Hematopoietic multipotent progenitor cell treated with erythropoietin and hydrocortisone succinate and interleukin-3 and kit ligand, for 4 days (in vitro differentiated cells): Measurements from ENCODE around the gene SLC24A3.
A peak's percentile ranks its signal among the peaks of the same experiment; 100 is the strongest.

Experiments used
- DNase-seq: peaks from one replicate; pipeline ENCODE4 v3.0.0-alpha.2; 2015

SLC24A3 gene

DNA sequence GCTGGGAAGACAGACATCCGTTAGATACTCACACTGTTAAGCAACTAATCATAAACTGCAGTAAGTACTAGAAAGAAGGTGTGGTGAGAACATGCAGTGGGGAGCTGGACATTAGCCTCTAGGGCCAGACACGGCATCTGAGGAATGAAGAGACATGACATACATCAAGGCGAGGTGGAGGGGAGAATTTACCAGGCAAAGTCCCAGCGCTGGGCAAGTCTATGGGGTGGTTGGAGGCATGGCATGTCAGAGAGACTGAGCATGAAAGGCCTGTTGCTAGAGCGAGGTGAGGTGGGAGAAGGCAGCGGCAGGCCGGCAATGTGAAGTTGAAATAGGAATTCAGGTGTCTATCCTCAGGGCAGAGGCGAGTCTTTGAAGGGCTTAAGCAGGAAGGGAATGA is 31.8 kb downstream of the SLC24A3 start:
- no peak for DNase-seq

DNA sequence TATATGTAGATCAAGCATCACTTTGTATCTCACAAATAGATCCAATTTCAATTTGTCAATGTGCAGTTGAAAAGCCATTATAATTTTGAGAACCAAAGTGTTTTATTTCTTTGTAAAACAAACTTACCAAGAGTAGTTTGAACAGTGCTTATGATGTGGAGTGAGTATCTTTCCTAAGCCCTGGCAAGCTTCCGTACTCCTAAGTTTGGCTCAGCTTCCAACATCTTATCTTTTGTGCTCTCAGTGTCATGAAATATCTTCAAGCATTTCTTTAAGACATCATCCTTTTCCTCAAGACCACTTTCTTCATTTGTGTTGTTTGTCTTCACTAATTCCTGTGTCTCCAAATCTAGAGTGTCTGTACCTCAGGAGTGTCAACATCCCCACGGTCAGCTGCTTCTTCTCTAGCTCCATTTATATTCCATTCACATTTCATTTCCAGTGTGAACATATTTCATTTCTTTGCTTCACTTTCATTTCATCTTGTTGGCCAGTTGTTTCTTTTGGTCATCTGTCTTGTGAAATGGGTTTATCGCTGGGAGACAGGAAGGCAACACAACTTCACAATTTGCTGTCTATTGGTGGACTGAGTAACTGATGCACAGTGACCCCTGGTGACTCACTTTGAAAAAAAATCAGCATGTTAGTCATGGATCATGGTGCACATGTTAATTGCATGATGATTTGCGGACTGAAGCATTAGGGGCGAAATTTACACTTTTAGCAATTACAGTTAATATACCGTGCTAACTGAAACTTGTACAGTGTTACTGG is 36.9 kb downstream of the SLC24A3 start:
- peak; percentile 66 for DNase-seq

DNA sequence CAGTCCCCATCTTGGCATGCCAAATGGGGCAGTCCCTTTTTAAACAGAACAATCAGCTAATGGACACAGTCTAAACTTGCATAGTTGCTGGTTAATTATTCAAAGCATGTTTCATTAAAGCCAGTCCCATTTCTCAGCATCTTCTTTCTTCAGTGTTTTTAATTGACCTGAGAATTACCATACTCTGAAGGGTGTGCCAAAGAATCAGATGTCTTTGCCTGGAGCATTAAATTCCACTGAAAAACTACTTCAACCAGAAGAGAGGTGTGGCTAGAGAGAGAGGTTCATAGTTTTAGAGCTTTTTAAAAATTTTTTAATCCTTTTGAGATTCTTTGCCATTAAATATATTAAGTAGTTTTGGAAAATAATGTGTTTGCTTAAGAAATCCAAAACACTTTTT is 37.9 kb downstream of the SLC24A3 start:
- DNase-seq = no peak

DNA sequence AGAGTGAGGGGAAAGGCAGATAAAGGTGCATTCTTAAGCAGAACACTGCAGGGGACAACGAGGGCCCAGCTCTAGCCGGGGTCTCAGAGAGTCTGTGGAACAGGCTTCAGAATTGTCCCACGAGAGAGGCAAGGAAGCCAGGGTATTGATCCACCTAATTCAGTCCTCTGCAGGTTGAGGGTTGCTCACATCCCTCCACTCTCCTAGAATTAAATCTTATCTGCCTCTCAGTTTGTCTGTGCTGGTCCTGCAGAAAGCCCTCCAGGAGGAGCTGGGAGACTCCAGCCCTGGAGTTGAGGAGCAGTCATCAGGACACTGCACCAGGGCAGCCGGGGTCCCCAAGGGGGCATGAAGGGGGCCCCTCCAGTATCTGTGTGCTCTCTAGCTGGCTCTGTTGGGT is 39.1 kb downstream of the SLC24A3 start:
- no peak for DNase-seq

DNA sequence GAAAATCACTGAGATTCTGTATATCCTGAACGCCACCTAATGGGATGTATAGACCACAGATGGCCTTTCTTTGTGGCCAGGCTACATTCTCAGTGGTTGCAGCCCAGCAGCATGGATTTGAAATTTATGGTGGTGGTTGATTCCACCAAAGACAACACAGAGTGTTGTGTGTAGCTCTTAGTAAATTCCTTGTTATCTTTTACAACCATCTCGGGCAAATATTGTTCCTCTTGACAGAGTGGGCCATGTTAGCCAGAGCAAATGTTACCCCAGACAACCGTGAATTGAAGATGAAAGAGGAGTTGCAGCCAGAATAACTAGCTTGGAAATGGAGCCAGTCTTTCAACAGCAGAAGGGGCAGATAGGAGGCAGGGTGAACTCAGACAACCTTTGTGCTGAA is 39.5 kb downstream of the SLC24A3 start:
- peak; percentile 43 for DNase-seq

DNA sequence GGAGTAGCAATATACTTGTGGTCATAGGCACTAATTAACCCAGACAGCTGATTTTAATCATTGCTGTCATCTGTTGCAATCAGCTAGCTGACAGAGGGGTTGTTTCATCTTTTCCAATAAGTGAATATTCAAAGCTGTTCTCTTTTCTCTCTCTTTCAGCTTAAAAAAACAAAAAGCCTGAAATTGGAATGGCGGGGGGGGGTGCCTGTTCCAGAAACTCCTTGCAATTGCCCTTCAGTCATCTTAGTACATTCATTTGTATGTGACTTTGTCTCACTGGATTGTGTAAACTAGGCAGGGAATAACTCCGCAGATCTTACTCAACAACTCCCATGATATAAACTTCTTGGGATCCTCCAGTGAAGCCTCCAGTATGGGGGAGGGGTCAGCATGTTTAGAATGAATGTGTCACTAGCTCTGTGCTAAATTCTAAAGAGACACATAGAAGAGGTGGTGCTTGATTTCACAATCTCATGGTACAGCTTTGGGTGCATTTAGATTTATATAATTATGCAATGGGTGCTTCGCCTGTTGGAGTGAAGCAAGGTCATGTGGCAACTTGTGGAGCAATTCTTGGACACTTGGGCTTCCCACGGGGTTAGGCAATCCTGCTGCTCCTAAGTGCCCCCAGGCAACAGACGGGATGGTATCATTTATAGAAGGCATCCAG is 40.1 kb downstream of the SLC24A3 start:
- peak; percentile 71 for DNase-seq

DNA sequence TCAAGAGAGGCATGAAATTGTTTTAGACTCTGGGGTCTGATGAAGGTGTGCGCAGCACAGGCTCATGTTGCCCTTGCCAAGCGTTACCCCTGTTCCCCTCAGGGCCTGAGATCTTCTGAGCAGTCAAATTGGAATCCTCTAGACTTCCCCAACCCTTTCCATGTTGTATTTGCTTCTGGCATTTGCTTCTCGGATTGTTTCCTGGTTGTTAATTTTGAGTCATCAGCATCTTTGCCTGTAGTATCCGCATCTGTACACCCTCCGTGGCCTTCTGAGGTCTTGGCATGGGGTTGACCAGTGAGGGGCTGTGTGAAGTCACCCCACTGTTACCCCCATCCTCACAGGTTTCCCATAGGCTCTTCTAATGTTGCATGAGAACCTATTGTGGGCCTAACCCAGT is 40.9 kb downstream of the SLC24A3 start:
- no peak for DNase-seq

DNA sequence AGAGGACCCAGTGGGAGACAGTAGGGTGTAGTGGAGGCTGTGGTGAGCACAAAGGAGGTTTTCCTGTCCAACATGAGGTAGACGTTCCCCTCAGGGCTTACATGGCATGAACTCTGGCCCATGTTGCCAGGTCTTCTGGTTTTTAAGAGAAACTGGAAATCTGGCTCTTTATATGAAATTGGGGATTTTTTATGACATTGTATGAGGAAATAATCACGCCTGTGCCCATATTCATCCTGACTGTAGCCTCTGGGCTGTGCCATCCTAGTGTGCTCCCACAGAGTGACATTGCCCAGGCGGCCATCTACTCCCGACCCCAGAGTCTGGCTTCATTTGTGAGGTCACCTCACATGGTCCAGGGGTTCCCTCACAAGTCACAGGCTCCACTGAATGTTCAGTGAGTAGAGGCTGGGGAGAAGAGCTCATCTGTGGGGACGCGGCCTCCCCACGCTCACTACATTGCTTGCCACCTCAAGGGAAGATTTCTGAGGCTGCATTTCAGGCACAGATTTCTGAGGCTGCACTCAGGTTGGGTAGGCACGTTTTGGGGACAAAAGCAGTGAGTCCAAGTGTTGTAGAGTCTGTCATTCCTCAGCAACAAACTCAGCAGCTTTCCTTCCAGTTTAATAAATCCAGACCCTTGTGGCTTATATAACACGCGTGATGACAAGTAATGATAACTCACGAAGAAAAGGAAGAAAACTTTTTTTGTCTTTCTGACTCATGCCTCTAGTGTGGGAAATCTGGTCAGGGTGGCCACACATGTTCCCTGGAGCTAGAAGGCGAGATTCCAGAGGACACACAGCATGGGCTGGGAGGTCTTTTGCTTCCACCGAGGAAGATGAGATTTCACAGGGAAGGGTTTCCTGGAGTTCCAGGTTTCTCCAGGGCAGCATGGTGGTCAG is 41.7 kb downstream of the SLC24A3 start:
- no peak for DNase-seq

DNA sequence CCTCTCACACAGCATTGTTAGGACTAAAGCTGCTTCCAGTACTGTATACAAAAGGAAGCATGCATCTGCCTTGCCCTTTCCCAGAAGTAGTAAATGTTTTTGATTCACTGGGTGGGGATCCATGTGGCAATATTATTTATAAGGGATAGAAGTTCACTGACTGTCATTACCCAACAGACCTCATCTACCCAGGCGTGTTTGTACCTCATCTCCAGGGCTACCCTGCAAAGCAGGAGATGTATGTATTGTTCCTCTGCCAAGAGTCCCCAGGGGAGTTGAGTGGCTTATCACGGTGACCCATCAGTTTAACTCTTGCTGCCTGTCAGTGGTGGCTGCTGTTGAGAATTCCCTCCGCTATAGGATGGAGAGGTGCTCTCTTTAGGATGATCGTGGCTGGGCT is 42.5 kb downstream of the SLC24A3 start:
- no peak for DNase-seq

DNA sequence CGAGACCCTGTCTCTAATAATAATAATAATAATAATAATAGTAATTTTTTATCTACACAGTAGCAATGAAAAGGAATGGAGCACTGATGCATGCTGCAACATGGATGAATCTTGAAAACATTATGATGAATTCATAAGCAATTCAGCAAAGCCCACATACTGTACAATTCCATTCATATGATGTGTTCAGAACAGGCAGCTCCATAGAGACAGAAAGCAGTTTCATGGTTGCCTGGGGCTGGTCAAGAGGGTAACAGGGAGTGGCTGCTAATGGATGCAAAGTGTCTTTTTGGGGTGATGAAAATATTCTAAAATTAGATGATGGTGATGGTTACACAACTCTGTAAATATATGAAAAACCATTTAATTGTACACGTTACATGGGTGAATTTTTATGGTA is 43.6 kb downstream of the SLC24A3 start:
- DNase-seq = no peak

DNA sequence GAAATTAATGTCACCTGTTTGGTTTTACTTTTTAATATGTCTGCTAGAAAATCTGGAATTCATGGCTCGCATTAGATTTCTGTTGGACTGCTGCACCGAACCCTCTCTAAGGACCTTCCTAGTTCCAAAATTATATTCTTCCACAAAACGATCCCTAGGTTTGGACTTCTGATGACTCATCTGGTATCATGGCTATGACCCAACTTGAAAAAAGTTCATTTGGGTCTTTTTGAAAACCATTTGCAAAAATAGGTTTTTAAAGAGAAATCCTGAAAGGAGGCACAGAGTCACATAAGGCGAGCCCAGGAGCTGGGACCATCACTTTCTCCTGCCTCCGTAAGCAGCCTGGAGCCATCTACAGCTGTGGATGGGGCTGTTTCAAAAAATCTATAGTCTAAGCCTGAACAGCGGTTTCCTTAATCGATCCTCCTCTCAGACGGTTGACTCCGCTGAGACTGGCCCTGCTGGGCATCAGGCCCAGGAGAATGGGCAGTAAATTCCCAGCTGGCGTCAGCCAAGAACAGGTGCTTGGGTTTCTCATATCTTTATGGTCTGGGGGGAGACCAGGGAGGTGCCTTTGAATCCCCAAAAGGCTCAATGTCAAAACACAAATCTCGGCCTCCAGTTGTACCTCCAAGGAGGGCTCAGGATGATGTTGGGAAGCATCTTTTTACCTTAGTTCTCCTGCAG is 44.6 kb downstream of the SLC24A3 start:
- no peak for DNase-seq

DNA sequence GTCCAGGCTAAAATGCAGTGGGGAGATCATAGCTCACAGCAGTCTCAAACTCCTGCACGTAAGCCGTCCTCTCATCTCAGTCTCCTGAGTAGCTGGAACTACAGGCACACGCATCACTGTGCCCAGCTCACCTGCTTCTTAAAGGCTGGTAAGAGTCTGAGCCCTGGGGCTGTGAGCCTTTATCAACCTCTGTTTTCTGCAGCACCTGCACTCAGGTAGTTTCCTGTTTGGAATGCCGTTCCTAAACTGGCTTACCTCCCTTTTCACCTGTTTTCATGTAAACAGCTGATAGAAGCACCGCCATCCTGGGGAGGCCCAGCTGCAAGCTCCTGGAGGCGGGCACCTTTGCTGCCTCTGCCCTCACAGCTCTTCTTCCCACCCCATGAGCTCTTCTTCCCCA is 45.4 kb downstream of the SLC24A3 start:
- DNase-seq = no peak

DNA sequence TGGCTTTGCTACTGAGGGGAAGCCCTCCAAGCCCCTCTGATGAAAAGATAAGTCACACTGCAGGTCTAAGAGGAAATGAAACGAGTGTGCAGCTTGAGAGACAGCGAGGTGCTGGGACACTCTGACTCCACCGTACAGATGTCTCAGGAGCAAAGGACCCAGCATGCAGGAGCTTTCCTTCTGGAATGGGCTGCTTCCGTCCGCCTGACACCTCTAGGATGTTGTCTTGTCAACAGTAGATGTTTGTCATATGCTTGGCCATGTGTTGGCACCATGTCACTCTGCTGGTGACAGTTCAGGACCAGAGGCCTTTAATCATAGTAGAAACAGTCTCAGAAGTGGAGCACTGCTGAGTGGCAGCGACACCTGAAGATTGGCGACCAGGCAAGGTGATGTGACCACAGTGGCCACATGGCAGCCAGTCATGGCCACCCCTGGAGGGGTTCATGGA is 46.7 kb downstream of the SLC24A3 start:
- DNase-seq = peak; percentile 50

DNA sequence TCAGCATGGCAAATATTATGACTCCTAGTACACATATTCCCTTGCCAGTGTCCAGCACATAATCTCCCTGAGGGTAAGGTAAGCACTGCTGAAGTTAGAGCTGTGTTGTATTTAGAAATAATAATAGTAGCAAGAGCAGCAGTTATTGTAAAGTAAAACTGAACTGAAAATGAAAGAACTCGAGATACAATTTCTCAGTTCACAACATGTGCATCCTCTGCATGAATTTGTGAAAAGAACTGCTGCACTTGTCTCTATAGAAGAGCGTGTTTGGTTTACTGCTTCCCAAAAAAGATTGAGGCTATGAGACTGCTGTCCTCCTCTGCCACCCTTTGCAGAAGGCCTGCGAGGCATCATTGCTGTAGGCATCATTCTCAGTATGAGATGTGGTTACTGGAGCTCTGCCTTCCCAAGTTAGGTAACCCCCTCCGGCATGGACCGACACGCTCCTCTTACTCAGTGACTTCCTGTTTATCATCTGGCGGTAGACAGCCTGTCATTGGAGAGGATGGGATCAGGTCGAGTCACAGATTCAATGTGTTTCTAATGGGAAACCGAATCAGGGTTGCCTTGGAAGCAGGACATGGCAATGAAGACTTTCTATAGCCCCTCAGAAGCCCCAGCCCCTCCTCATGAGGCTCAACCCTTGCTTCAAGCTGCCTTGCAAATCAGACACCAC is 48.1 kb downstream of the SLC24A3 start:
- DNase-seq = peak; percentile 48

DNA sequence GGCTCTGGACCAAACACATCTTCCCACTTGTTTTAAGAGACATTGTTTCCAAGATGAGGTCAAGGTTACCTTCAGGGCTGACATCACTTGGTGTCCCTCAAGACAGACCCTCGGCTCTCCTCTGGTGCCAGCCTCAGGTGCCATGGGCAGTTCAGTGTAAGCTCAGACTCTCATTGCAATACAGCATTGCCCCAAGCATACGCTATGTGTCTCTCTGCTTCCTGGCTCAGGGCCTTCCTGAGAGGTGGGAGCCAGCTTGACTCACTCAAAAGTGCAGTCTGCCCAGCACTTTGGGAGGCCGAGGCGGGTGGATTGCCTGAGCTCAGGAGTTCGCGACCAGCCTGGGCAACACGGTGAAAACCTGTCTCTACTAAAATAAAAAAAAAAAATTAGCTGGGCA is 51.7 kb downstream of the SLC24A3 start:
- no peak for DNase-seq

DNA sequence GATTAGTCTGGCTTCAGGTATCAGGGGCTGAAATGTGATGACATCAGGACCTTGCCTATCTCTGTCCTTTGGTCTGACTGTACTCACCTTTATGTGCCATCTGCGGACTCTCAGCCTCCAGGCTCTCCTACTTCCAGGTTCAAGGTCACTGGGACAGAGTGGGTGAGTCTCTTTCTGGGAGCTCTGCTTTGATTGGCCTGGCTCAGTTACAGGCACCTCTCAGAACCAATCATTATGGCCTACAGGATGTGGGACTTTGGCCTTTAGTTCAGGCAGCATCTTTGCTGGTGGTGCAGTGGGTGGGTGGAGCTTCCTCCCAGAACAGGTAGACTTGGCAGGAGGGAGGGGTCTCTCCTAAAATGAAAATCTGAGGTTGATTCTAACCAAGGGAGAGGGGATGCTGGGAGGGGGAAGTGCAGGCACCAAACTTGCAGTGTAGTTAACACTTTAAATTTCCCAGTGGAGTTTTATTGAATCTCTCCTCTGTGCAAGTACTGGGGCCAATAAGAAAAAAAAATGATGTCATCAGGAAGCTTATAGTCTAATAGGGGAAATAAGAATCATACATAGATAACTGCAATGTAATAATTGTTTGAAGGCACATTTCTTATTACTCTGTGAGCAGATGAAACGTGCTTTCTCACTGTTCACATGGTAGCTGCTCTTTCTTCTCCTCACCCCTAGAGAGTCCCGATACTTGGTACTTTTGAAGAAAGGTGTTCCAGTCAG is 53.4 kb downstream of the SLC24A3 start:
- DNase-seq = no peak

DNA sequence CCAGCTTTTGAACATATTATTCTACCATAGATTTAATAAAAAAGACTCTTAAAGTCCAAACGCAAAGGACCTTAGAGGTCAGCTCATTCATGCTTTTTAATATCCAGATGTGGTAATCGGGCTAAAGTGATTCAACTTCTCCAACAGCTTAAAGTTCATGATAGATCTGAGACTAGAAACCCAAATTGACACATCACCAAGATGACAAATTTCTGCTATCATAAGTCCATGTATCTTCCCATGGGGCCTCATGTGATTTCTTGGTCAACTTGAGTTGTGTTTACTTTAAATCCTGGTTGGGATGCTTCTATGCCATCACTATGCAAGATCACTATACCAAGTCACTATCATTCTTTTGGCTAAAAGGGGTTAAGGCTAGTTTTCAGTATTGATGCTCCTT is 56.0 kb downstream of the SLC24A3 start:
- DNase-seq = no peak

DNA sequence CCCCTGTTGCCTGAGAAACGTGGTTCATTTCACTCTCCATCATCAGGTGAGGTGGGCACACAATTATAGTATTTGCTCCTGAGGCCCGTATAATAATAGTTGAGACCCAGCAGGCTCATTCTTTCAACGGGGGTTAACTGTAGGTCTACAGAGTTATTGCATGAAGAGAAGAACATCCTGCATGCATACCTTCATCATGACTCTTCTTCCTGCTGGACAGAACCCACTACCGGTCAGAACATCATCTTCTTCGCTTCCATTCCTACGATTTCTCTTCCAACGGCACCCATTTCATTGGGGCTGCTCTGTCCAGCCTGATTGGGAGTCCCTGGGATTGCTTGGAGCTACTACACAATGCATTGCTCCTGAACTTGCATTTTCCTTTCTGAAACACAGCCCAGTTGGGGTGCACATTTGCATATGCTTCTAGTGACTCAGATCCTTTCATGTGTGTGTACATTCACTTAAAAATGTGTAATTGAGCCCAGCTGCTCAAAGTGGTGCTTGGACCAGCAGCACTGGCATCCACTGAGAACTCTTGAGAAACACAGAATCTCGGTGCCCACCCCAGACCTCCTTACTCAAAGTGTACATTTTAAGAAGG is 57.4 kb downstream of the SLC24A3 start:
- no peak for DNase-seq

DNA sequence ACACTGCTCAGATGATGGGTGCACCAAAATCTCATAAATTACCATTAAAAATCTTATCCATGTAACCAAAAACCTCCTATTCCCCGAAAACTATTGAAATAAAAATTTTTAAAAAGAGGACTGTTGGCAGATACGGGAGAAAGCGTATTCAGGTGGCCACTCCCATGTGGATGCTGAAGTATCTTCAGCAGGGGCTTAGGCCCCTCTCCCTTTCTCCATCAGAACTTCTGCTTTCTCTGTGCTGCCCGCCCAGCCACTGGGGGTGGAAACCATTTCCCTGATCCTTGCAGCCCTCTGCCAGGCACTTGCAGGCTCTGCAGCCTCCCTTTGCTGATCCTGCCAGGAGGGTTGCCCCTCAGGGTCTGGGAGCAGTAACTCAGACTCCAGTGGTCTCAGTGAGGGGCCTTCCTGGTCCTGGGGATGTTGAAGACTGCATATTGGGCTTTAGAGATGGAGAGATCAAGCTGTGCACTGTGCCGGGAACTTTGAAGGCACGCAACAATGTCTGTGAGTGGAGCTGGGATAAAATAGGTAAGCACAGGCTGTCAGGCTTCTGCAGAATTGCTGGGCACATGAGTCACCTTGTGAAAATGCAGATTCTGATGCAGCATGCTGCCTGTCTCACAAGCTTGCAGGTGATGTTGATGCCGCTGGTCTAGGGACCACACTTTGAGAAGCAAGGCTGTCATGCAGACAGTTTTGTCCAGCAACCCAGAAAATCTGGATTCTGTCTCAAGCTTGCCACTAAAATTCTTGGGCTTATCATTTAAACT is 59.6 kb downstream of the SLC24A3 start:
- DNase-seq = no peak

DNA sequence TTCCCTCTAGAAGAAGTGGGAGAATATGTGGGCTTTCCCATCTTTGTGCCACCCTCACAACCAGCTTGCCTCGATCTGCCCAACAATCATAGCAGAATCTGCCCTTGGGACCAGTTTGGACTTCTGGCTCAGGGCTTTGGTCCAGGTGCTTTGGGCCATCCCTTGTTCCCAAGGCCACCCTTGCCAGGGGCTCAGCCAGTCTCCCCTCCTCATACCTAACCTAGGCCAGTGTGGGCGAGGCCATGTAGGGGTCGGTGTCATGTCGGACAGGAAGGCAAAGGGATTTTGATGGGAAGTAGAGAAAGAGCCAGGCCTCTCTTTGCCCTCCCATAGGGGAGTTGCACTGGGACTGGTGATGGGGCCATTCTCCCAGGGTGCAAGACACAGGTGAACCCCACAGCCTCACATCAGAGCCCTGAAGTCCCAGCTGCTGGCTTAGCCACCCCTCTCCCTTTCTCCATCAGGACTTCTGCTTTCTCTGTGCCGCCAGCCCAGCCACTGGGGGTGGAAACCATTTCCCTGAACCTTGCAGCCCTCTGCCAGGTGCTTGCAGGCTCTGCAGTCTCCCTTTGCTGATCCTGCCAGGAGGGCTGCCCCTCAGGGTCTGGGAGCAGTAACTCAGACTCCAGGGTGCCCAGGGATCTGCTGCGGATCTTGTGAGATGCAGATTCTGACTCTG is 60.7 kb downstream of the SLC24A3 start:
- no peak for DNase-seq
